Measurements from ENCODE around the gene PHOX2A. TPM values are rescaled to one million over a fixed set of nuclear protein-coding genes. Genes with fewer than 3 reads are reported as not detected.

PHOX2A gene
- total and polyA plus RNA-seq, 2 of the 13 experiments (the other 11 are each of a cell fraction or from before 2014, with no cell fraction given): not detected

- peaks cover 3 to 26% of the 10 kb centered on the region in 2 experiments; a peak in 3 of 5 replicates for H3K27me3 ChIP-seq (ENCODE audit: control insufficient read depth in 1 of 2, insufficient read depth in 2 of 2, low read length in 2 of 2)
- peaks cover 24% of the 10 kb centered on the region for H3K4me1 ChIP-seq (ENCODE audit: insufficient read depth, low read length)
- WGBS (ENCODE audit: low lambda C conversion rate): 35% methylated on average over 5 of the region's 10 CpGs
- H3K4me3 ChIP-seq (replicated peaks in 1 of 3; ENCODE audit: insufficient read depth in 1 of 3, low read depth in 2 of 3, low read length in 3 of 3): no peak overlapping the region
- no peak for TF ChIP-seq ZNF775 (CRISPR knock-in tag; IDR thresholded peaks at IDR 0.05; ENCODE audit: borderline replicate concordance)
- TF ChIP-seq AKNA (CRISPR knock-in tag; IDR thresholded peaks at IDR 0.05; ENCODE audit: borderline replicate concordance): no peak
- no peak for TF ChIP-seq KDM1A (CRISPR knock-in tag; IDR thresholded peaks at IDR 0.05)
- TF ChIP-seq SRF (IDR thresholded peaks at IDR 0.05; ENCODE audit: low read depth, low read length): no peak
- no peak for TF ChIP-seq DR1 (CRISPR knock-in tag; IDR thresholded peaks at IDR 0.05)
- TF ChIP-seq ZNF143 (CRISPR knock-in tag; IDR thresholded peaks at IDR 0.05): no peak
- no peak for TF ChIP-seq ZNF17 (CRISPR knock-in tag; IDR thresholded peaks at IDR 0.05)
- no peak for TF ChIP-seq ZNF646 (CRISPR knock-in tag; IDR thresholded peaks at IDR 0.05)
- H3K9ac ChIP-seq (ENCODE audit: insufficient read depth, low read depth, low read length): no peak overlapping the region
- DNase-seq (ENCODE audit: low spot score) (no peak), FAIRE-seq (no peak), ATAC-seq (no peak)
- no TSS peak for BruUV-seq (replicated peaks)
- ChIA-PET POLR2A (interaction anchor here (1.7 kb wide), 1 partner anchor 13 kb away, joined by 4 read pairs; no protein-coding TSS in a partner anchor), CTCF (ENCODE audit: low intra/inter-chr PET ratio, low total read pairs) (no interaction called here)
- H3K9me3 ChIP-seq (ENCODE audit: low read length): no peaks in the 10 kb centered on the region
- in situ Hi-C loops (cut with HindIII; ENCODE audit: extremely low pct_ligation_motif_present, low pct_unique_long_range_greater_than_20kb) (no loop called here), intact Hi-C loops (cut with micrococcal nuclease; ENCODE audit: unreplicated experiment) (no loop called here)
- no peaks in the 10 kb centered on the region for H4K20me1 ChIP-seq (ENCODE audit: insufficient read depth, low read length)
- H3K27ac ChIP-seq (ENCODE audit: extremely low read length, insufficient read depth, low read length): no peak overlapping the region
- no peak overlapping the region for H2AFZ ChIP-seq (ENCODE audit: low read length)
- H3K36me3 ChIP-seq (replicated peaks in 1 of 2; ENCODE audit: control insufficient read depth in 1 of 2, insufficient read depth in 2 of 2, low read length in 2 of 2): no peaks in the 10 kb centered on the region
- H3K4me2 ChIP-seq (ENCODE audit: low read depth, low read length): peak overlapping the region; percentile 93; the same call in 1 of the 2 replicates
- H3K79me2 ChIP-seq (ENCODE audit: insufficient read depth, low read length): peaks cover 7% of the 10 kb centered on the region
Observed at GRCh38 chr11:72220696-72221363, 23.1 kb downstream of the PHOX2A start.
